Measurements from ENCODE around the gene TNXB.
"Not testable (repeated sequence)": the region's sequence is repeated elsewhere in the genome, so short reads cannot be mapped to it uniquely, and the experiment has no call there.

DNA sequence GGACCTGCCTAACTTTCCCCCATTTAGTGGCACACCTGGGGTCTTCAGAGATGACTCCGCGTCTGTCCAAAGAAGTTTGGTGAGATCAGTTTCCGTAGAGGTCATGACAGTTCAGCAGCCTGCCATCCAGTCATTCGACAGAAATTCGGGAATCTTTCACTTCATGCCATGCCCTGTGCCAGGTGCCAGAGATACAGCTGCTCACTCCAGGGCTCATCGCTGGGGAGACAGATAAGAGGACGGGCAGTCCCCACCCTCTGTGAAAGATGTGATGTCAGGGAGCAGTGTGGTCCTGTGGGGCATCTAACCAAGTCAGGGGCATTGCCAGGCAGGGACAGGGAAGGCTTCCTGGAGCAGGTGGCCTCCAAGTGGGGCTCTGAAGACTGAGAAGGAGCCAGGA, 105.8 kb downstream of the TNXB start:
- TF ChIP-seq, protein P1, sequence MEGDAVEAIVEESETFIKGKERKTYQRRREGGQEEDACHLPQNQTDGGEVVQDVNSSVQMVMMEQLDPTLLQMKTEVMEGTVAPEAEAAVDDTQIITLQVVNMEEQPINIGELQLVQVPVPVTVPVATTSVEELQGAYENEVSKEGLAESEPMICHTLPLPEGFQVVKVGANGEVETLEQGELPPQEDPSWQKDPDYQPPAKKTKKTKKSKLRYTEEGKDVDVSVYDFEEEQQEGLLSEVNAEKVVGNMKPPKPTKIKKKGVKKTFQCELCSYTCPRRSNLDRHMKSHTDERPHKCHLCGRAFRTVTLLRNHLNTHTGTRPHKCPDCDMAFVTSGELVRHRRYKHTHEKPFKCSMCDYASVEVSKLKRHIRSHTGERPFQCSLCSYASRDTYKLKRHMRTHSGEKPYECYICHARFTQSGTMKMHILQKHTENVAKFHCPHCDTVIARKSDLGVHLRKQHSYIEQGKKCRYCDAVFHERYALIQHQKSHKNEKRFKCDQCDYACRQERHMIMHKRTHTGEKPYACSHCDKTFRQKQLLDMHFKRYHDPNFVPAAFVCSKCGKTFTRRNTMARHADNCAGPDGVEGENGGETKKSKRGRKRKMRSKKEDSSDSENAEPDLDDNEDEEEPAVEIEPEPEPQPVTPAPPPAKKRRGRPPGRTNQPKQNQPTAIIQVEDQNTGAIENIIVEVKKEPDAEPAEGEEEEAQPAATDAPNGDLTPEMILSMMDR (conservative IDR thresholded peaks at IDR 0.05 in 1 of 2, IDR thresholded peaks at IDR 0.05 in 1 of 2; ENCODE audit: low read depth in 1 of 2, low read length in 2 of 2), result not testable (repeated sequence)
- not testable (repeated sequence) for TF ChIP-seq EZH2 (IDR thresholded peaks at IDR 0.05; ENCODE audit: low read length, missing control alignments)
